ENCODE results near the gene HS2ST1.
"Not testable (repeated sequence)": the region's sequence is repeated elsewhere in the genome, so short reads cannot be mapped to it uniquely, and the experiment has no call there.

Gene HS2ST1

DNA sequence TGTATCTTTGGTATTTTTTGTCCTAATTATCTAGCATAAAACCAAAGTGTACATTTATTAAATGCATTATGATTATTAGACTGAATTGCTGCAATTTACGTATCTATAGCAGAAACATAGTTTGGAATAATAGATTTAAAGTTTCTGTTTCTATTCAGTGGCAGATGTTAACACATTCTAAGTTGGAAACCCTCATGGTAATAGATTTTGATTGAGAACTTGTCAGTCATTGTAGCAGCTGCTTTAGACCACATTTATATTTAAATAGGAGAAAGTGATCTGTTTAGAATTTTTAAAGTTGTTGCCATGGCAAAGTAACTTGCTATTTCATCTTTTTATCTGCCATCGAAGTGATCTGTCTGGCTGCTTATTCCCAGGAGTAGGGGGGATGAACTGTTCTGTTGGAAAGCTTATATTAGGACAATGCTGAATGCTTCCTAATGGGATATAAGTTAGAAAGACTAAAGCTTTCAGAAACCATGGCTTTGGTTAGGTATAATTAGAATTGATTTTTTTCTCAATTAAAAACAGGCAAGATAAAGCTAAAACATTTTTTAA lies 61.6 kb downstream of the HS2ST1 start:
- DNase-seq = no peak

DNA sequence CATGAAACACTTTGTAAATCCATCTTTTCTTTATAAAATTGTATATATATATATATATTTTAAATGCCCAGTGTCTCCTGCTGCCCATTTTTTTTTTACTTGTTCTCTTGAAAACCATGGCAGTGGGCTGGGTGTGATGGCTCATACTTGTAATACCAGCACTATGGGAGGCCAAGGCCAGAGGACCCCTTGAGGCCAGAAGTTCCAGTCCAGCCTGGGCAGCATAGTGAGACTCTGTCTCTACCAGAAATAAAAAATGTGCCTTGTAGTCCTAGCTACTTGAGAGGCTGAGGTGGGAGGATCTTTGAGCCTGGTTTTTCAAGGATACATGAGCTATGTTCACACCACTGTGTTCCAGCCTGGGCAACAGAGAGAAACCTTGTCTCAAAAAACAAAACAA lies 62.2 kb downstream of the HS2ST1 start:
- DNase-seq = no peak

DNA sequence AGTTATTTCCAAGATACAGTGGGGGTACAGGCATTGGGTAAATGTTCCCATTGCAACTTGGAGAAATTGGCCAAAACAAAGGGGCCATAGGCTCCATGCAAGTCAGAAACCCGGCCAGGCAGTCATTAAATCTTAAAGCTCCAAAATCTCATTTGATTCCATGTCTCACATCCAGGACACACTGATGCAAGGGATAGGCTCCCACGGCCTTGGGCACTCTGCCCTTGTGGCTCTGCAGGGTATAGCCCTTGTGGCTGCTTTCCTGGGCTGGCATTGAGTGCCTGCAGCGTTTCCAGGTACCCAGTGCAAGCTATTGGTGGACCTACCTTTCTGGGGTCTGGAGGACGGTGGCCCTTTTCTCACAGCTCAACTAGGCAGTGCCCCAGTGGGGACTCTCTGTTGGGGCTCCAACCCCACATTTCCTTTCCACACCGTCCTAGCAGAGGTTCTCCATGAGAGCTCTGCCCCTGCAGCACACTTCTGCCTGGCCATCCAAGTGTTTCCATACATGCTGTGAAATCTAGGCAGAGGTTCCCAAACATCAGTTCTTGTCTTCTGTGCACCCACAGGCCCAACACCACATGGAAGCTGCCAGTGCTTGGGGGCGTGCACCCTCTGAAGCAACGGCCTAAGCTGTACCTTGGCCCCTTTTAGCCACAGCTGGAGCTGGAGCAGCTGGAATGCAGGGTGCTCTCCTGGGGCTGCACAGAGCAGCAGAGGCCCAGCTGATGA lies 67.2 kb downstream of the HS2ST1 start:
- no peak for DNase-seq

DNA sequence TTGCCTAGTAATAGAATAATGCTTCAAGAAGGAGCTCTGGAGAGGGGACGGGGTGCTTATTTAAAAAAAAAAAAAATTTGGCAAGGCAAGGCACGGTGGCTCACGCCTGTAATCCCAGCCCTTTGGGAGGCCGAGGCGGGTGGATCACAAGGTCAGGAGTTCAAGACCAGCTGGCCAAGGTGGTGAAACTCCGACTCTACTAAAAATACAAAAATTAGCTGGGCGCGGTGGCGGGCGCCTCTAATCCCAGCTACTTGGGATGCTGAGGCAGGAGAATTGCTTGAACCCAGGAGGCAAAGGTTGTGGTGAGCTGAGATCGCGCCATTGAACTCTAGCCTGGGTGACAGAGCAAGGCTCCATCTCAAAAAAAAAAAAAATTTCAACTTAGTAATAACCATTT lies 69.2 kb downstream of the HS2ST1 start:
- not testable (repeated sequence) for DNase-seq

DNA sequence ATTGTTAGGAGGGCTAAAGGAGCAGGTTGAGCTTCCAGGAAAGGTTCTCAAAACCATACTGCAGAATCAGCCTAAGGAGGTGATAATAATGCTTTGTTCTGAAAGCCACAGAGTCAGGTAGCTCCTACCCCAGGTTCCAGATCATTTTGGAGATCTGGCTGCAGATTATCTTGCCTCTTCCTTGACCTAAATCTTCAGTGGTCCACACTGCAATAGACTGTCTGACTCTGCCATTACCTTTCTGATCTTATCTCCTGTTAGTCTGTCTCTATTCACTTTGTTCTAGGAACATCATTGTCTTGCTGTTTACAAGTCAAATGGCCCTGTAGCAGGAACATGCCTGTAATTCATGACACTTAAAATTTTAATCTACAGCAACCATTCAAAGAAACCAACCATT lies 73.0 kb downstream of the HS2ST1 start:
- DNase-seq = no peak

DNA sequence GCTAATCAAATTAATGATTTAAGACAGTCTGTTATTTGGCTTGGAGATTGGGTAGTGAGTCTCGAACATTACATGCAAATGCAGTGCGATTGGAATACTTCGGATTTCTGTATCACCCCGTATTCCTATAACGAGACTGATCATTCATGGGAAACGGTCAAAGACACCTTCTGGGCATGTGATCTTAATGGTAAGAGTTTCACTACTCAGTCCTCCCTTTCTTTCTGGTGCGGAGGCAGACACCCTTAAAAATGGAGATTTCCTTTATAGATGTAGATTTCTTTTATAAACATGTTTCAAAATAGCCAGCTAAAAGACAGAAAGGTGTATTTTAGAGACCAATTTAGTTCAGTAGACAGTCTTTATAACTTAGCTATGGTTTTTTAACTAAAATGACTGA lies 74.4 kb downstream of the HS2ST1 start:
- DNase-seq = no peak

DNA sequence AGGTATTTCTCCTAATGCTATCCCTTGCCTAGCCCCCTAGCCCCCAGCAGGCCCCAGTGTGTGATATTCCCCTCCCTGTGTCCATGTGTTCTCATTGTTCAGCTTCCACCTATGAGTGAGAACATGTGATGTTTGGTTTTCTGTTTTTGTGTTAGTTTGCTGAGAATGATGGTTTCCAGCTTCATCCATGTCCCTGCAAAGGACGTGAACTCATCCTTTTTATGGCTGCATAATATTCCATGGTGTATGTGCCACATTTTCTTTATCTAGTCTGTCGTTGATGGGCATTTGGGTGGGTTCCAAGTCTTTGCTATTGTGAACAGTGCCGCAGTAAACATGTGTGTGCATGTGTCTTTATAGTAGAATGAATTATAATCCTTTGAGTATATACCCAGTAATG lies 75.3 kb downstream of the HS2ST1 start:
- DNase-seq = not testable (repeated sequence)

DNA sequence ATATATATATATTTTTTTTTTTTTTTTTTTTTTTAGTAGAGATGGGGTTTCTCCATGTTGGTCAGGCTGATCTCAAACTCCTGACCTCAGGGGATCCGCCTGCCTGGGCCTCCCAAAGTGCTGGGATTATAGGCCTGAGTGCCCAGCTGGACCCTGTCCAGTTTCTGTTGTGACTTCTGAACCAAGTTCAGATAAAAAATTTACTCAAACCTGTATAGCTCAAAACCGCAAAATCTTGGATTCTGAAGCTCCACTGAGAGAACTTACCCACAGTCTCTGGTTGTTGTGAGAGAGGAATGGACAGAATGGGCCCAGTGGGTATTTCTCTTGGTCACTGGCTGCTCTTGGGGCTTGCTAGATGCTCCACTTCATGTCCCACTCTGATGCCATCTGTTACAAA lies 76.4 kb downstream of the HS2ST1 start:
- no peak for DNase-seq

DNA sequence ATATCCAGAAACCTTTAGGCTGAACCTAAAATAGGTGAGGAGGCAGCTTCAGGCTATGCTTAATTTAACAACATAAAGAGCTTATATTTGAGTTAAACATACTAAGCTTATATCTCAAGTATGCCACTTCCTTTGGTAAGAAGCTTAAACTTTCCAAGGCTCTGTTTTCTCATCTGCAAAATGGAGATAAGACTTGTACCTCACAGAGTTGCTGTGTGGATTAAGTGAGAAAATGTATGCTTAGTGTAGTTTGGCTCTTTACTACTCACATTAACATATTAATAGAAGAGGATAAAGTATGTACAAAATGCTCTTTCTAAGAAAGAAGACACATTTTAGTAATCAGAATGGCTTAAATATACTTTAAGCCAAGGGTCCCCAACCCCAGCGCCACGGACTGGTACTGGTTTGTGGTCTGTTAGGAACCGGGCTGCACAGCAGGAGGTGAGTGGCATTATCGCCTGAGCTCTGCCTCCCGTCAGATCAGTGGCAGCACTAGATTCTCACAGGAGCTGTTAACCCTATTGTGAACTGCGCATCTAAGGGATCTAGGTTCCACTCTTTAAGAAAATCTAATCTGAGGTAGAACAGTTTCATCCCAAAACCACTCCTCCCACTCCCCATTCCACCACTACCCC lies 77.2 kb downstream of the HS2ST1 start:
- no peak for DNase-seq

DNA sequence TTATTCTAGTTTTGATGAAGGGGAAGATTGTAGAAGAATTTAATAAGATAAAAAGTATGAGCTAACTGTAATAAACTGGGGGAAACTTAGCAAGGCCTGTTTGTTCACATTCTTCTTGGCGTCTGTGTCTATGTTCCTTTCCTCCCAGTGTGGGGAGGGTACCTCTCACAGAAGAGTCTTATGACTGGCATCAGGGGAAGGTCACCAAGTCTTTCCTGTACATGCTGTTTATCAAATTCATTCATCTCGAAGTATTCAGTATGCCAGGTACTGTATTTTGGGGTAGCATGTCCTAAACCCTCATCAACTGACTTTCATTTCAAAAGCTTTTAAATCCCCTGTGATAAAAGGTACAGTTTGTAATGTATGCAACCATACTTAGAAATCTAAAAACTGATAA lies 78.4 kb downstream of the HS2ST1 start:
- no peak for DNase-seq

DNA sequence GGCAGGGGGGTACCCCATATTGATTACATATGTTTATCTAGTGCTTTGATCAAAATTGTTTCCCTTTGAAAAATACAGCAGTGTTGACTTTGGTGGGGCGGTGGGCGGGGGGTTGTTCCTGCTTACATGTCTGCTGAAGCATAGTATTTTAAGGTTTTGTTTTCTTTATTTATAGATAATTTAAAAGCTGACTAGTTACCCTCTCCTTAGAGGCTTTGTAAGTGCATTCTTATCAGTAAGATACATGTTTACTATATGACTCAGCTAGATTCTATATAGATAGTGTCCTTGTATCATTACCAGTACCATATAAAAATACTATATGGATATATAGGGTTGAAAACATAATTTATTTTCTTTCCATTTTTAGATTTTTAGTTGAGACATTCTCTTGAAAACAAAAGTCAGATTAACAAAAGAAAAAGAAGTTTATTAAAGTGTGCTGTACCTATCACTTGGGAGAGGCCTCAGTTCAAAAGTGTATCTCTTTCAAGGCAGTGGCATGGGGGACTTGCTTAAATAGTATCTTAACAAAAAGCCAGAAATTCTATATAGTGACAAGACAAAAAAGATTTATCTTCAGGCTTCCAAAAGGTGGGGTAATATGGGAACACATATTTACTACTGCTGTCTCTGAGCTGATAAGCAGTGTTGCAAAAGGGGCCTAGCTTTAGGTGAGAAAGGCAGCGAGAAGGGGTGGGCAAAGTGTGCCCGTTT lies 79.0 kb downstream of the HS2ST1 start:
- DNase-seq = no peak

DNA sequence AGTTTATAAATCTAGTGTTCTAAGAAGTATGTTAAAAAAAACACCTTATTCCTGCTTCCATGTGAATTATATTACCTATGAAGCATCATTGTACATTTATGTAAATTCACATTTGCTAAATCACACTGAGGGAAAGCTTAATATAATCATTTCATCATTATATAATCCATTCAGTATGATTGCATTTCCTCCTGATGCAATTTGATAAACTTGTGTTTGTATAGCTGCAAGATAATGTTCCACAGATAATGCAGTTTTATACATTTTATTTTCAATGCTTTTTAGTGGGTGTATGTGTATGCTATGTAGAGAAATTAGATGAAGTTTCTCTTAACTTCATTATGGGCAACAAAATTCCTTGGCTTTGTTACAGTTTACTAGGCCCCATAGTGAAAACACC lies 79.6 kb downstream of the HS2ST1 start:
- DNase-seq = no peak

DNA sequence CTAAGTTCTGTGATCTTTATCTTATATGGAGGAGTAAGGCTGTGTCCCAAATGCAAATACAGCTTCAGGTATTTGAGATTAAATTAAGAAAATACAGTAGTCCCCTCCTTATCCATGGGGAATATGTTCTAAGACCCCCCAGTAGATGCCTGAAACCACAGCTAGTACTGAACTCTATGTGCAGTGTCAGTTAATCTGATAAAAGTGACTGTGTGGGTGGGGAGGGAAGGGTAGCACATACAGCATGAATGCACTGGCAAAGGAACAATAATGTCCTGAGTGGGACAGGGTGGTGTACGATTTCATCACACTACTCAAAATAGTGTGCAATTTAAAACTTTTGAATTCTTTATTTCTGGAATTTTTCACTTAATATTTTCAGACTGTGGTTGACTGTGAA lies 83.1 kb downstream of the HS2ST1 start:
- no peak for DNase-seq

DNA sequence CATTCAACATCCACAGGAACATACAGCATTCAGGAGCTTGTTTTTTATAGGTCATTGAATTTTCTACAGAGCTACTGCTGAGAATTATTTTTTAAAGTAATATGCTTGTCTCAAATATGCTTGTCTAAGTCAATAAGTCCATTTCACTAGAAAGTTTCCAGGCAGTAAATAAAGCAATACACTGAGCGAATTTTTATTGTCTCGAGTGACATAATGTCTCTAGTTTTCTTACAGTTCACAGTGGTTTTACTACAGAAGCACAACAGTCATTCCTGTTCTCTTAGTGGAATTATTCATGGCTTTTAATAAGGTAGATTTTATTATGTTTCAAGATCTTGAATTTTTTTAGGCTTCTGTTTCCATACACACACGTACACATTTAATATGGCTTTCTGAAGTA lies 83.8 kb downstream of the HS2ST1 start:
- DNase-seq = no peak

DNA sequence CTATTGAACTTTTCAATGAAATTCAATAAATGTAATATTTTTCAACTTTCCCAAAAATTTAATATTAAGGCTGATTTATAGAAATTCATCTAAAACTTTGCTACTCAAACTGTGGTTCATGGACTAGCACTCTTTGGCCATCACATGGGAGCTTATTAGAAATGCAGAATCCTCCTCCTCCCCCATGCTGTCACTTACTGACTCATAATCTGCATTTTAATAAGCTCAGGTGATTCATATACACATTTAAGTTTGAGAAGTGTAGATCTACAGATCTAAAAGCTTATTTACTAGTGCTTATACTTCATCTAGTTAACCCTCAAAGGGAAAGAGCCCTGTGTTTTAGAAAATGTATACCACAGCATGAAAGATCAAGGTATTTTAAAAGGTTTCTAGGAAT lies 84.3 kb downstream of the HS2ST1 start:
- no peak for DNase-seq

DNA sequence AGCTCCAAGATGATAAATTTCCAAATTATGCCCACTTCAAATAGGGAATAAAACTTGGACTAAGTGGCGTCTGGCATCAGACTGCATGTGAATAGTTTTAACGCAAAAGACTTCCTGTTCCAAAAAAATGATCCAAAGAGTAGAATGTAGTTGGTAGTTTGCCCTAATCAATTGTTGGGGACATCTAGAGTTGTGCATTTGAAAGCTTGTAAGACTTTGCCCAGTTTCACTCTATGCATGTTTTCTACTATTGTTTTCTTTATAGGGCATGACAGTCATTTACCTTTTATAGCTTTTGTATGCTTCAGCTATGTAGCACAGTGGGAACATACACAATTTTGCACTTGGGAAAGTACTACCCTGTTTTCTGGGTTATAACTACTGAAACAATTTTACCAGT lies 86.0 kb downstream of the HS2ST1 start:
- no peak for DNase-seq

DNA sequence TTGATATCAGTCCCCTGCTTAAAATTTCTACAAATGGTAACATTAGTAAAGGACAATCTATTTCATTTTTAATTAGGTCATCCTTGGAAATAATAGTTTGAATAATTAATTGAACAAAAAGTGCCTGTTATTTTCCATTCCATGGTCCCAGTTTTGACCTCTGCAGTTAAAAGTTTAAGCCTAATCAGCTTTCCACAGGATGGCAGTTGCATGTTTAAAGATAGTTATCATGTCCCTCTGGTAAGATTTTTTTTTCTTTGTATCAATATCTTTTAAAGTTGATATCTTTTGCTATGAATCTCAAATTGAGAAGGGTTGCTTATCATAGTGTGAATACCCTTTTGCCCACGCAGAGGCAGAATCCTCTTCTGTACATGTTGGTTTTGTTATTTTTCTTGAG lies 90.4 kb downstream of the HS2ST1 start:
- no peak for DNase-seq

DNA sequence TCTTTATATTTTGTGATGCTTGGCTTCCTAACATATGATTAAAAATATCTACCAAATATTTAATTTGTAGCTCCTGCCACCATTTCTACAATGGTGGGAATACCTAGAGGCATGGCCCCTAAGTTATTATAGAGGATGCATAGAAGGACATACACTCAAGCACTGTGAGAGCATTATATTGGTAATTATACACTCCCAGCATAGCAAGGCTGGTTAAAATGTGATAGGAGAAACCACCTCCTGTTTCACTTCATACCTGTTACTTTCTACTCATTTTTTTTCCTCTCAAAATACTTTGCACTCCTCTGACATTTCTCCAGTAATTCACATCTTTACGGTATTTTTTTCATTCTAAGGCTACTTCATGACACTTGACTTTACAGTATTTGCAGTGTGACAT lies 92.9 kb downstream of the HS2ST1 start:
- no peak for DNase-seq

DNA sequence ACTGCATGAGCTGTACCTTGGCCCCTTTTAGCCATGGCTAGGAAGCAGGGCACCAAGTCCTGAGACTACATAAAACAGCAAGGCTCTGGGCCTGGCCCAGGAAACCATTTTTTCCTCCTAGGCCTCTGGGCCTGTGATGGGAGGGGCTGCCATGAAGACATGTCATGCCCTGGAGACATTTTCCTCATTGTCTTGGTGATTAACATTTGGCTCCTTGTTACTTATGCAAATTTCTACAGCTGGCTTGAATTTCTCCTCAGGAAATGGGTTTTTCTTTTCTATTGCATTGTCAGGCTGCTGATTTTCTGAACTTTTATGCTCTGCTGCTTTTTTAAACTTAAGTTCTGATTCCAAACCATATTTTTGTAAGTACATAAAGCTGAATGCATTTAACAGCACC lies 99.0 kb downstream of the HS2ST1 start:
- not testable (repeated sequence) for DNase-seq

DNA sequence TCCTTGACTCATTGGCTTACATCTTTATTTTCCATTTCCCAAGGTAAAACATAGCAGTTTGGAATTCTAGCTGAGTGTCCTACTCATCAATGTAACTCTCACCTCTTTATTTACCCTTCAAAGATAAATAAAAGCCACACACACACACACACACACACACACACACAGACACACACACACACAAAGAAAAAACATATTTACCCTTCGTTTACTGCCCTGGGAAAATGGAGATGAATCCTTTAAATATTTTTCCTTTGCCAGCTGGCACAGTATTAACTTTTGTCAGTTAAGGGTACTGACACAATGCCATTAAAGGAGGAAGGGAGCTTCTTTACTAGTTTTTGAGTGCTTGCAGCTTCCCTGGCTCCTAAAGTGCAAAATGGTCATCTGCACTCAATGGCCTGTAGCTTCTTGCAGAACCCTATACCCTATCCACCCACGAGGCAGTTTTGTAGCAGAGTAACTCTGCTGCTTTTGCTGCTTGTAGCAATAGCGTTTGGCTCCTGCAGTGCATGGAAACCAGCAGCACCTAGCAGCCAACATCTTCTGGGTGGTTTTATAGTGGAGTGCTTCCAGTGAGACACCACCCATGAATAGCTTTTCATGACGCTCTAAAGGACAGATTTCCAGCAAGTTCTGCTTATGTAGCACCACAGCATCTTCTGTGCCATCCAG lies 103.7 kb downstream of the HS2ST1 start:
- no peak for DNase-seq

DNA sequence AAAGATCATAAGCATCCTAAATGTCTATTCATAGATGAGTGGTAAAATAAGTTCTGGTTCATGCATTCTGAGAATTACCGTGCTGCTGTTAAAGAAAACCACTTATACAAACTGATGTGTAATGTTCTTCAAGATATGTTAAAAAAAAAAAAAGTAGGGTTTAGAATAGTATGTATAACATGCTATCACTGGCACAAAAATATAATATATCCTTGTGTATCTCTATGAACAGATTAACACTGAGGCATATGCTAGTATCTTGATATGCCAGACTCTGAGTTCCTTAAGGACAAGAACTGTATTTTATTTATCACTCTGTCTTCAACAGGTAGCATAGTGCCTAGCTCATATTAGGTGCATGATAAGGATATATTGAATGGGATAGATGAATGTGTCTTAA lies 108.9 kb downstream of the HS2ST1 start:
- DNase-seq = no peak

DNA sequence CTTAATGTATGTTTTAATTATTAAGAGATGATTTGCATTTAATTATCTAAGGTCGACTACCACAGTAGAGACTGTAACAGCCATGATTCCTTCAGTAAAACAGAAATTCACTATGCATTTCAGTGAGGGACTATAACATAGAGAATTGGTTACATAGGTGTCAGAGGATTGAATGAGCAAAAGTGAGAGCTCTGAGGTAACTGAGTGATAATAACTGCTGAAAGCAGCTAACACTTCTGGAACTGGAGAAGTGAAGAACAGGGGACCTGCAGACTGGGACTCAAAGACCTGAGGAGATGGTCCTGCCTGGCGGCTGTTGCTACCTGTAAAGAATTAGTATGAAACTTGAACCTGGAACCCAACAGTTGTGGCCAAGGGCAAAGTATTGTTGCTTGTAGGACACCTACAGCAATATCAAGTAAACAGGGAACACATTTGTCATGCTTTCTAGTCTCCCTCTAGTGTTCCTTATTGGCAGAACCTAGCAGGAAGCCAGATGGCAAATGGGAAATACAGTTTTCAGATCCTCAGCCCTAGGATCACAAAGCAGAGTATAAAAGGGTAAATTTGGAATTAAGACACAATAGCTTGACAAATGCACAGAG lies 110.6 kb downstream of the HS2ST1 start:
- no peak for DNase-seq

DNA sequence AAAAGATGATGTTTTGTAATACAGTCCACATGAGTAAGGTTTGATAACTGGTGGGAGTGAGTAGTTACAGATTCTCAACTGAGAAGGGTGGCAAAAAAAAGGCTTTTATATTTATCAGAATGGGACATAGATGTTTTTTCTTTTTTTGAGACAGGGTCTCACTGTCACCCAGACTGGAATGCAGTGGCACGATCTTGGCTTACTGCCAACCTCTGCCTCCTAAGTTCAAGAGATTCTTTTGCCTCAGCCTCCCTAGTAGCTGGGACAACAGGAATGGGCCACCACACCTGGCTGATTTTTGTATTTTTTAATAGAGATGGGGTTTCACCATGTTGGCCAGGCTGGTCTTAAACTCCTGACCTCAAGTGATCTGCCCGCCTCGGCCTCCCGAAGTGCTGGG lies 113.1 kb downstream of the HS2ST1 start:
- not testable (repeated sequence) for DNase-seq

Data from stimulated activated CD4-positive, alpha-beta T cell treated with anti-CD3 and anti-CD28 coated beads, Interleukin-4, amount 100 ng/mL, for 24 hours (primary cell).